MV-4-11 (cell line): ENCODE data around the gene KIF25.

Experiments used
- DNase-seq: peaks from one replicate; lab custom pipeline; 2025; lab: John Stamatoyannopoulos, UW

Gene KIF25

GRCh38 chr6:168087436-168088160, 90.1 kb downstream of the KIF25 start:
- no peak for DNase-seq

- DNase-seq: no peak
These were observed 90.9 kb downstream of the KIF25 start for GRCh38 chr6:168088161-168089053.

GRCh38 chr6:168089186-168090063, 92.0 kb downstream of the KIF25 start:
- no peak for DNase-seq

GRCh38 chr6:168090064-168090690, 92.7 kb downstream of the KIF25 start:
- no peak for DNase-seq

GRCh38 chr6:168090706-168091105, 93.2 kb downstream of the KIF25 start:
- DNase-seq: no peak

- DNase-seq: no peak
These were observed 94.2 kb downstream of the KIF25 start for GRCh38 chr6:168091381-168092264.

GRCh38 chr6:168092541-168092940, 95.1 kb downstream of the KIF25 start:
- DNase-seq: no peak

GRCh38 chr6:168093071-168093505, 95.6 kb downstream of the KIF25 start:
- no peak for DNase-seq

GRCh38 chr6:168093634-168094033, 96.2 kb downstream of the KIF25 start:
- DNase-seq: no peak
